GM19468 (cell line): ENCODE results near the gene PGAP3.

Source experiments
- ATAC-seq: cut with Tn5 transposase; IDR thresholded peaks from one replicate; pipeline ENCODE4 v1.9.1; 2021; ENCODE audit warnings: mild to moderate bottlenecking, moderate library complexity, moderate number of reproducible peaks; ENCODE audit not compliant: unreplicated experiment; ENCODE audit errors: extremely low read depth

Gene PGAP3

DNA sequence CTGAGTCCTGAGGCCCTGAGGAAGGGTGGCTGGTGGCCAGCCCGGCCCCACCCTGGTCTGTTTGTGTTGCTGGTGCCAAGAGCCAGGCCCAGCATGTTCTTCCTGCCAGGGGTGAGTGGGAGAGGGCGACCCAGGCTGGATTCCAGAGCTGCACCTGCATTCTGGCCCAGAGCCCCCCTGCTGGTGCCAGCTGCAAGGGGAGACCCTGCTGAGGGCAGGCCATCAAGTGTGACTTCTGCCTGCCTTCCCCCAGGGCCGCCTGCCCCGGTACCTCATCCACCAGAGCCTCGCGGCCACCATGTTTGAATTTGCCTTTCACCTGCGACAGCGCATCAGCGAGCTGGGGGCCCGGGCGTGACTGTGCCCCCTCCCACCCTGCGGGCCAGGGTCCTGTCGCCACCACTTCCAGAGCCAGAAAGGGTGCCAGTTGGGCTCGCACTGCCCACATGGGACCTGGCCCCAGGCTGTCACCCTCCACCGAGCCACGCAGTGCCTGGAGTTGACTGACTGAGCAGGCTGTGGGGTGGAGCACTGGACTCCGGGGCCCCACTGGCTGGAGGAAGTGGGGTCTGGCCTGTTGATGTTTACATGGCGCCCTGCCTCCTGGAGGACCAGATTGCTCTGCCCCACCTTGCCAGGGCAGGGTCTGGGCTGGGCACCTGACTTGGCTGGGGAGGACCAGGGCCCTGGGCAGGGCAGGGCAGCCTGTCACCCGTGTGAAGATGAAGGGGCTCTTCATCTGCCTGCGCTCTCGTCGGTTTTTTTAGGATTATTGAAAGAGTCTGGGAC lies 25.1 kb downstream of the PGAP3 start:
- ATAC-seq: no peak

DNA sequence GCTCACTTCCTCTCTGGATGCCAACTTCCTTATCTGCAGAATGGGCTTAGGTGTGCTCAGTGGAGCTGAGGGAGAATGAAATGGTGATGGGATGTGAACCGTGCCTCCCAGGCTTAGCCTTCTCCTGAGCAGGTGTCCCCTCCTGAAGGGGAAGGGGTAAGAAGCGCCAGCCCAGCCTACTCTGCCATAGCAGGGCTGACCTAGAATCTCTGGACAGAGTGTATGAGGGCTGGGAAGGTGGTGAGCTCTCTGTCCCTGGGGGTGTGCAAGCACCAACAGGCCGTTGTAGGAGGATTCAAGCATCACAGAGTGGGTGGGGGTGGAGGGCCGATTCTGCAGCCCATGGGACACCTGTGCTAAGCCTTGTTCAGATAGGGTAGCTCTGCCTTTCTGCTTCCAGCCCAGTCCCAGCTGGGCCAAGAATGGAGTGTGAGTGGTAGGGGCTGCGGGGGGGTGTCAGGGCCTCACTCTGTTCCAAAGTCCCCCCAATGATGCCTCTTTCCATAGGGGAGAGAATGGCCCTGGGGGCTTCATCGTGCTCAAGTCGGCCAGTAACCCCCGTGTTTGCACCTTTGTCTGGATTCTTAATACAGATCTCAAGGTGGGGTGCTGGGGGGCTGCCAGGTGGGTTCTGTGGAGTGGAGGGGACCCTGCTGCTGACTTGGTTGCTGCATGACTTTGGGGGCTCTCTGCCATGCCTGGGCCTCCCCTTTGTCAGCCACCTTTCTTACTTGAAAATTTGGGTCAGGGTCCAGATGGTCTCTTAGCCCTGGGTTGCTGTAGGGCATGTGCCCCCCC lies 25.9 kb downstream of the PGAP3 start:
- ATAC-seq: no peak

DNA sequence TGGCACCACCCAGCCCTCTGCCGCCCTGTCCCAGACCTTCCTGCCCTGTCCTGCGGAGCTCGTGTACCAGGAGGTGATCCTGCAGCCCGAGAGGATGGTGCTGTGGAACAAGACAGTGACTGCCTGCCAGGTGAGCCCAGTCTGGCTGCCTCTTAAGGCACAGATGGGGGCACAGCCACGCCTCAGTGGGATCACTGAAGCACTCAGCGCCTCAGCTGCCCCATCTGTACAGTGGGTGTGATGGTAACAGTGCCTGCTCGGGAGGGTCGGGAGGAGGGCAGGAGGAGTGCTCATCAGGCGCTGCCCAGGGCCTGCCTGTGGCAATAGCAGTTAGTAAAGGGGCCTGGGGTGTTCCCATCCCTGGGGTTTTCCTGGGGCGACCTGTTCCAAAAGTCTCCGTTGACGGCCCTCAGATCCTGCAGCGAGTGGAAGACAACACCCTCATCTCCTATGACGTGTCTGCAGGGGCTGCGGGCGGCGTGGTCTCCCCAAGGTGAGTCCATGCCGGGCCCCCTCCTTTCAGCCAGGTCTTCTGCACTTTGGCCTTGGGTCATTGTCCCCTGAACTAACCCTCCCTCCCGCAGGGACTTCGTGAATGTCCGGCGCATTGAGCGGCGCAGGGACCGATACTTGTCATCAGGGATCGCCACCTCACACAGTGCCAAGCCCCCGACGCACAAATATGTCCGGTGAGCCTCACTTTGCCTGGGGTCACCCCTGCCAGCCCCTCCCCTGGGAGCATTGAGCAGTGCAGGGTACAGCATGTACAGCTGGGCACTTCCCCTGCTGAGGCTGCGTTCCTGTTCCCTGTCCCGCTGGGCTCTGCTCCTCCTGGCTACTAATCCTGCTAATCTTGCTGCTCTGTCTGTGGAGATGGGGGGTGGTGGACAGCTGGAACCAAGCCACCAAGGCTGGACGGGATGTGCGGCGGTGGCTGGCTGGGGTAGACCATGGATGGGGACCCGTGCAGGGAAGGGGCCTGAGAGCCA lies 27.2 kb downstream of the PGAP3 start:
- ATAC-seq: no peak

DNA sequence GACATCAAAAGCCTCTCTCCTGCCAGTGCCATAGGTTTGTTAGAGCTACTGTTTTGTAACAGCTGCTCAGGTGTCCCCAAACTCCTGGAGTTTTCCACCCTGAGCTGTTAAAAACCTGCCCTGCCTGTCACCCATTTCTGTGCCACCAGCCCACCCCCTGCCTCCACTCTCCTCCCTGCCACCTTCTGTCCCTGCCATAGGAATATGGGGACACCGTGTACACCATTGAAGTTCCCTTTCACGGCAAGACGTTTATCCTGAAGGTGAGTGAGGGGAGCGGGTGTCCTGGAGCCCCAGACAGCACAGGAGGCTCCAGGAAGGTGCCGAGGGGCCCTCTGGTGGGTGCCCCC lies 27.9 kb downstream of the PGAP3 start:
- no peak for ATAC-seq

DNA sequence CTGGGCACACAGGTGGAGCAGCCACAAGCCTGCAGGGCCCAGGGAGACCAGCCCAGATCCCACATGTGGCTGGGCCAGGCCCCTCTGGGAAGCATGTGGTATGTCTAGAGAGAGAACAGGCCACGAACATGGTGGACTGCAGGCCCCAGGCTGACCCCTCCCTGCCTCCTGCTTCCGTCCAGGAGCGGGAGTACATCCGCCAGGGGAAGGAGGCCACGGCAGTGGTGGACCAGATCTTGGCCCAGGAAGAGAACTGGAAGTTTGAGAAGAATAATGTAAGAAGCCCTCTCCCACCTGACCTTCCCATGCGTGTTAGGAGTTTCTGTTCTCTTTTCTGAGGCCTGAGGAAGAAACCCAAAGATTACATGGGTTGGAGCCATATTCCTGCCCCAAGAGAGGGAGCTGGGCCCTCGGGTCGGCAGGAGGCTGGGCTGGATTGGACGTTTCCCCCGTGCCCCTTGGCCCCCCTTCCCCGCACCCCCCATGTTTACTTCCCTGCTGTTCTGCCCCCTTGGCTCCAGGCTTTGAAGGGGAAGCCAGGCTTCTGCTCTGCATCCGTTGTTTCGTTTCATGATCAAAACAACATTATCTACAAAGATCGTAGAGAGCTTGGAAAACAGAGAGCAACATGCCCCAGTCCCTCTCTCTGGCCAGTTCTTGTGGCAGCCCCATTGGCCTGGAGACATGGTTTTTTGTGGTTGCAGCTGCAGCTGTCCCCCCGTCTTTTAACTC lies 28.4 kb downstream of the PGAP3 start:
- no peak for ATAC-seq

DNA sequence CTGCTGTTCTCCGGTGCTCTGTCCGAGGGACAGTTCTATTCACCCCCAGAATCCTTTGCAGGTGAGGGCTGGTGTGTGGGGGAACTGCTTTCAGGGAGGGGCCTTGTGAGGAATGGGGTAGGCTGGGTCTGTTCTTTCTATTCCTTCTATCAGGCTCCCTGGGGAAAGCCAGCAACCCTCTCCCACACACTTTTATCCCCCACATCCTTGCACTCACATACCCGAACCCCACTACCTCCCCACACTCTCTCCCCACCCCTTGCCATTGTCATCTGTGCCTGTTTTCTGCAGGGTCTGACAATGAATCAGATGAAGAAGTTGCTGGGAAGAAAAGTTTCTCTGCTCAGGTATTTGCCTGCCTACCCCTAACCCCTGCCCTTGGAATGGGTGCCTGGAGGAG lies 29.1 kb downstream of the PGAP3 start:
- ATAC-seq: no peak

DNA sequence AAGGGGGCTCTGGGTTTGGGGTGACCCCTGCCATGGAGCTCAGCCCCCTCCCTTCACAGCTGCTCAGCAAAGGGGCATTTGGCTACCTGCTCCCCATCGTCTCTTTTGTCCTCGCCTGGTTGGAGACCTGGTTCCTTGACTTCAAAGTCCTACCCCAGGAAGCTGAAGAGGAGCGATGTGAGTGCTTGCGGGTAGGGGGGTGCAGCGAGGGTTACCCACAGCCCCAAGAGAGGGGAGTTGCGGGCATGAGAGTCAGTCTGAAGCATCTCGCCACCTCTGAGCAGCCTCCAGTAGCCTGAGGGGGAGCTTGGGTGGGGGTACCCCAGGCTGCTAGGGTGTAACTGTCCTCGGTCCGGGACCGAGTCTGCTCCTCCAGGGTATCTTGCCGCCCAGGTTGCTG lies 29.5 kb downstream of the PGAP3 start:
- ATAC-seq: no peak

DNA sequence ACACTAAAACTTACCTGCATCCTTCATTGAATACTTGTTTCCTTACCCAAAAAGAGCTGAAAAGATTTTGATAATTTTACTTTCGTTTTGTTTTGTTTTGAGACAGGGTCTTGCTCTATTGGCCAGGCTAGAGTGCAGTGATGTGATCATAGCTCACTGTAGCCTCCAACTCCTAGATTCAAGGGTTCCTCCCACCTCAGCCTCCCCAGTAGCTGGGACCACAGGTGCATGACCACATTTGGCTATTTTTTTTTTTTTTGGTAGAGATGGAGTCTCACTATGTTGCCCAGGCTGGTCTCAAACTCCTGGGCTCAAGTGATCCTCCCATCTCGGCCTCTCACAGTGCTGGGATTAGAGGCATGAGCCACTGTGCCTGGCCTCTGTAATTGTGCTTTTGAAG lies 32.8 kb downstream of the PGAP3 start:
- no peak for ATAC-seq

DNA sequence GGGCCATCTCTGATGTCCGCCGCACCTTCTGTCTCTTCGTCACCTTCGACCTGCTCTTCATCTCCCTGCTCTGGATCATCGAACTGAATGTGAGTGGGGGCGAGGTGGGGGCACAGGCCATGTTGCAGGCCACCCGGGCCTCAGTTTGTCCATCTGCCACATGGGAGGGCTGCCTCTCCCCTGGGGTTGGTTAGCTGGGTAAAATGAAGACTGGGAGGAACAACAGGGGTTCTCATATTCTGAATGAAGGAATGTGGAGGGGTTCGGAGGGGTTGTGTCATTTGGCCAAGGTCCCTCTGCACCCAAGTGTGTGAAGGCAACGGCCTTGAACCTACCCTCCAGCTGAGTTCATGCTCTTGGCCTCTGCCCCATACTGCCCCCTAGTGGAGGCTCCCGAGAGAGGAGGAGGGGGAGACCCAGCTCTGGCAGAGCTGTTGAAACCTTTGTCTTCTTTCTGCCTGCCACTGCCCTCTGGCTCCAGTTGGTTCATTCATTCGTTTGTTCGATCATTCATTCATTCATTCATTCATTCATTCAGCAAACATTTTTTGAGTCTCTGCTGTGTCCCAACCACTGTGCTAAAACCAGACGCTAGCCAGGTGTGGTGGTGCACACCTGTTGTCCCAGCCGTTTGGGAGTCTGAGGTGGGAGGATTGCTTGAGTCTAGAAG lies 34.1 kb downstream of the PGAP3 start:
- ATAC-seq: no peak

DNA sequence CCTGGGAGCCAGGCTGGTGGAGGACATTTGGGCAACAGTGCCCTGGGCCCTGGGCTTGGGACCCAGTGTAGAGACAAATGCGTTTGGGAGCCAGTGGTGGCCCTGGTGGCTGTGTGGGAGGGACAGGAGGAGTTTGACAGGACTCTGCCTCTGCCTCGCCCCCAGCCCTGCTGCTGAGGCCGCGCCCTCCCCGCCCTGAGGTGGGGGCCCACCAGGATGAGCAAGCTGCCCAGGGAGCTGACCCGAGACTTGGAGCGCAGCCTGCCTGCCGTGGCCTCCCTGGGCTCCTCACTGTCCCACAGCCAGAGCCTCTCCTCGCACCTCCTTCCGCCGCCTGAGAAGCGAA lies 34.6 kb downstream of the PGAP3 start:
- no peak for ATAC-seq

DNA sequence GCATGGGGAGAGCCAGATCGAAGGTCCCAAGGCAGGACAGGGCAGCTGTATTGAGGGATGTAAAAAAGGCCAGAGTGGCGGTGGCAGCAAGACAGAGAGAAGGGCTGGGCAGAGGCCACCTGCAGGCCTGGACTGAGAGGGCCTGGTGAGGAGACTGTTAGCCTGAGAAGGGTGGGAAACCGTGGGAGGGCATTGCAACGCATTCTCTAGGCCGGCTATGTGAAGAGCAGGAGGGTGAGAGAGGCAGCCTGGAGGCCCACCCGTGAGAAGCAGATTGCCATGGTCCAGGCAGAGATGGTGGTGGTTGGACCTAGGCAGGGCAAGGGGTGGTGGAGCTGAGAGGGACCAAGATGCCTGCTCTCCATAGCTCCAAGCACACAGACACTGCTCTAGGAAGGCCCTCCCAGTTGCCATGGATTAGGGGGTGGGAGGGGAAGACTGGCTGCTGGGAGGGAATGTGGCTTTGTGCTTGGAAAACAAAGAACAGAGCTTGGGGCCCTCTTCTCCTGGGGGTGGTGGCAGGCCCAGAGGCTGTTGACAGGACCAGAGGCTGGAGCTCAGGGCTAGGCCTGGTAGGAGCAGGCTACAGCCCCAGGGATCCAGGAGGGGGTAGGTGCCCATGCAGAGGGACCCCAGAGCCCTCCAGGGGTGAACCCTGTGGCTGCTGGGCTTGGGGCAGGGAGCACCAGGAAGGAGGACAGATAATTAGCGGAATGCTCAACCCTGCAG lies 35.1 kb downstream of the PGAP3 start:
- ATAC-seq: no peak

DNA sequence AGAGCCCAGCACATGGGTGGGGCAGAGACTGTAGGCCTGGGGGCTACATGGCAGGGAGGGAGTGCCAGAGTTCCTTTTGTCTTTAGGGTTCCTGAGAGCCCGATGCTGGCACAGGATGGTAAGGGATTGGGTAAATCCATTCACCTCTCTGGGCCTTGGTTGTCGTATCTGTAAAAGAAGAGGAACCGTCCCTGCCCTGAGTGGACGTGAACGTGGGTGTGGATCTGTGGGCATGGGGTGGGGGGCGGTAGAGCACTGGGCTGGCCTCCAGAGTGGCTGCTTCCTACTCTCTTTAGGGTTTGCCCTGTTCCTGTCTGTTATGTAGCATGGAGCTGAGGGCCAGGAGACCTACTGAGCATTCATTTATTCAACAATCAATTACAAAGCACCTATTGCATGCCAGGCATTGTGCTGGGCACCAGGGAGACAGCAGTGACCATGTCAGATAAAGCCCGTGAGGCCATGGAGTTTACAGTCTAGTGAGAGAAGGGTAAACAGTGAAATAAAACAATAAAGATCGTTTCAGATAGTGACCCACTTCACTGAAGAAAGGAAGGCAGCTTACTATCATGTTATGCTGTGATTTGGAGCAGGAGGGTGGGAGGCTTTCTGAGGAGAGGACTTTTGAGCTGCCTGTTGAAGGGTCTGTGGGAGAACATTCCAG lies 35.8 kb downstream of the PGAP3 start:
- no peak for ATAC-seq

DNA sequence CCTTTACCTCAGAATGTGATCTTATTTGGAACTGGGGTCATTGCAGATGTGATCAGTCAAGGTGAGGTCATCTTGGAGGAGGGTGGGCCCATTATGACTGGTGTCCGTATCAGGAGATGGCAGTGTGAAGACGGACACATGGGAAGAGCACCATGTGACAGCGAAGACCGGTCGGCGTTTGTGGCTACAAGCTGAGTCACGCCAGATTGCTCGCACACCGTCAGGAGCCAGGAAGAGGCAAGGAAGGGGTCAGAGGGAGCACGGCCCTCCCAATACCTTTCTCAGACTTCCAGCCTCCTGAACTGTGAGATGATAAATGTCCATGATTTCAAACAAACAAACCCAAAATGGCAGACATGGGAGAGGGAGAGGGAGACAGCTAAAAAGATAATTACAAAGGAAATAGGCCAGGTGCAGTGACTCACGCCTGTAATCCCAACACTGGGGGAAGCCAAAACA lies 37.7 kb downstream of the PGAP3 start:
- ATAC-seq: no peak

DNA sequence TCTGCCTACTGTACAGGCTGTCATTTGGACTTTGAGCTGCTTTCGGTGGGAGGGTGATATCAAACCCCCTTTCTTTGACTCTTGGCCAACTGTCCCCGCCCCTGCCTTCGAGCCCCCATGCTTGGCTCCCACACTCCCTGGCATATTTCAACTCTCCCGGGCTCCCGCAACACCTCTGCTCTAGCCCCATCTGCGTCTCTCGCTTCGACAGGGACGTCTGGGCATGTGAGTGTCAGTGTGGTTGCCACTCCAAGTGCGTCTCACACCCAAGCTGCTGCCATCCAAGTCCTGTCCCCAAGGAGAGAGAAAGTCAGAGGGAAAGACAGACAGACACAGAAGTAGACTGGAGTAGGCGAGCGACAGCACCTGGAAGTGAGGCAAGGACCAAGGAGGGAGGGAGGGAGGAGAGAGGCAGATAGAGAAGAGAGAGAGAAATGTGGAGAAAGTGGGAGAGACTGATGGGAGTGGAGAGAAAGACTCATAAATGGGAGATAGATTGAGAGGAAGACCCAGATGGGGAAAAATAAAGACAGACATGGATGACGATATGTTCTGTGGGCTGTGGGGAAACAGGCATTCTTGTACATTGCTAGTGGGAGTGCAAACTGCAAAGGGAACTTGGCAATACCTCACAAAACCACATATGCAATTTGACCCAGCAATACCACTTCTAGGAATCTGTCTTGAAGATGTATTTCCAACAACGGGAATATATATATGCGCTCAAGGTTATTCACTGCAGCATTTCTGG lies 39.1 kb downstream of the PGAP3 start:
- ATAC-seq: no peak

DNA sequence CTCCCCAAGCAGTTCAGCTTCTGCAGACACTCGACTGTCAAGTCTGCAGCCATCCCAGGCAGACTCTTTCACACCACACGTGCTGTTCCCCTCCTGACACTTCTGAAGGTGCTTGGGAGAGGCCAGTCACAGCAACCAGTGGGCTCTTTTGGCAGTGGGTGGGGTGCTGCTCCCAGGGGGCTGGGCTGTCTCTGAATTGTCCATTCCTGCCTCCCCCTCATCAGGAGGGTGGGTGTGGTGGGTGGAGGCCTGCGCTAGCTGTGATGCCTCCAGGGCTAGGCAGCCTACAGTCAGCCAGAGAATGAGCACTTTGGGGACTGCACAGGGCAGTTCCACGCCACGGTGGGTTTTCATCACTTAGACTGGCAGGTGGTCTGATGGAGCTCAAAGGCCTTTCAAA lies 40.6 kb downstream of the PGAP3 start:
- no peak for ATAC-seq

DNA sequence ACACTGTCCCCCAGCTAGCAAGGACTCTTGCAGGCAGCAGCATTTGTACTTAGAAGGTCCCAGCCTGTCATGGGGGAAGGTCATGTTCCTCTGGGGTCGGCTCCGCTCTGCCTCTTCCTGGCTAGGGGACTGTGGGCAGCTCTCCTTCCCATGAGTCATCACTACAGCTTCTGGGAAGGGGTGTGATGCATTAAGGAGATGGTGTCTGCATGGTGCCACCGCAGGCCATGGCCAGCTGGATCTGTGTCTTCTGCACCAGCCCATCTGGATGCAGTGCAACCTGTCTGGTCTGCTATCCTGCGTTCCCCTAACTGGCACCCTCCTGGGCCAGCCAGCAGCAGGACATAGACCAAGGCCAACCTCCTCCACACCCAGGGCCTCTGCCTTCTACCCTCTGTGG lies 44.6 kb downstream of the PGAP3 start:
- no peak for ATAC-seq

DNA sequence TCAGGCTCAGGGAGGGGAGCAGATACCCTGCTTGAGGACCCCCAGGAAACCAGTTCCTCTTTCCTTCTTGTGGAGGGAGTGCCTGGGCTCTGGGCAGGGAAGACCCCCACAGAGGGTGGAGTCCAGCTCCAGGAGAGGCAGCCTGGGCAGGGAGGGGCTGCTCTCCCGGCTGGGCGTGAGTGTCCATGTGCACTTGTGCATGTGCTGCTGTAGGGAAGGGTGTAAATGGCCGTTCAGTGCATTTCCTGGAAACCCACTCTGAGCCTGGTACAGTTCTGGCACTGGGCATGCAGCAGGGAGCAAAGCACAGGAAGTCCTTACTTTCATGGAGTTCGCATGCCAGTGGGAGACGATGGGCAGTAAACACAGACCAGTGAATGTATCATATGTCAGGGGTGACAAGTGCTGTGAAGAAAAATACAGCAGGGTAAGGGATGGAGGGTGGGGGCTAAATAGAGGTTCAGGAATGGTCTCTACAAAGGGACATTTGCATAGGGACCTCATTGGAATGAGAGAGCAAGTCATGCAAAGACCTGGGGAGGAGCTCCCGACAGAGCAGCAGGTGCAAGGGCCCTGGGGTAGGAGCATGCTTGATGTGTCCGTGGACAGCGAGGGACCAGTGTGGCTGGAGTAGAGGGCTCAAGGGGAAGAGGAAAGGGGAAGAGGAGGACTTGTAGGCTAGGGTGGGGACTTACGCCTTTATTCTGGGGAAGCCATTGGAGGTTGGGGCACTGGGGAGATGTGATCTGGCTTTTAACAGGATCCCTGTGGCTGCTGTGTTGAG lies 45.4 kb downstream of the PGAP3 start:
- ATAC-seq: no peak
